Stimulated activated CD8-positive, alpha-beta memory T cell treated with anti-CD3 and anti-CD28 coated beads, Interleukin-2, amount 100 ng/mL, for 48 hours (primary cell): ENCODE measurements around the gene EIF2B4.

ENCODE experiments used
- DNase-seq, 2 donors: peaks; one replicate each; pipeline ENCODE4 v3.0.0-alpha.2; 2020; ENCODE audit warnings: low read depth in 2 of 2

Gene EIF2B4

DNA sequence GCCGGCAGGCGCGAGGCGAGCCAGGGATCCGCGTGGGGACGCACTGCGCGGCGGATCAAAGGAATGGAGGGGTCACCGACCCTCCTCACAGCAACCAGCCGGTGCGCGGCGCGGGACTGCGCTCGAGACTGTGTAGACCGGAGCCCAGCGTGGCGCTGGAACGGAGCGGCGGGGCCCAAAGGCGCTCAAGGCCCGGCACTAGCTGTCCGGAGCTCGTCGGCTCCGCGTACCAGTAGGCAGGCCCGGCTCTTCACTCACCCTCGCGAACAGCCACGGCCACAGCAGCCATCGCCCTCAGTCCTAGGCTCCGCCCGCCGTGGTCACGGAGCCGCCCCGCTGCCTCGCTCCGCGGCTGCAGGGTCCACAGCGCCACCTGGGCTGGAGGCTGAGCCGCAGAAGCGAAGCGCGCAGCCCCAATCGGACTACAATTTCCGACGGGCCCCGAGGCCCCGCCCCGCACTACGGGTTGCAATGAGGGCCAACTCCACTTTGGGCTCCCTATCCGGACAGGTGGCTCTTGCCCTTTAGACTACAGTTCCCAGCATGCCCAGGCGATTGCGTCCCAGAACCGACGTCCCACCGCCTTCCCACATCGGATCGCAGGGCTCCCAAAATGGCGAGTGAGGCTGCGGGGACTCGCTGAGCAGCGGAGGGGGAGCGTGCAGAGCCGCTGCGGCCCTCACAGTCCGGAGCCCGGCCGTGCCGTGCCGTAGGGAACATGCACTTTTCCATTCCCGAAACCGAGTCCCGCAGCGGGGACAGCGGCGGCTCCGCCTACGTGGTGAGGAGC, at the start of gene EIF2B4, which contains the start of gene SNX17:
Gene EIF2B4 (minus strand): TSS at position 313 of the 790 bp plus-strand sequence. CDS start 24 bp downstream, at position 289.
Gene SNX17 (plus strand): TSS at position 591 of the 790 bp plus-strand sequence. CDS start 128 bp downstream, at position 719.
- DNase-seq: peak; percentile 99

DNA sequence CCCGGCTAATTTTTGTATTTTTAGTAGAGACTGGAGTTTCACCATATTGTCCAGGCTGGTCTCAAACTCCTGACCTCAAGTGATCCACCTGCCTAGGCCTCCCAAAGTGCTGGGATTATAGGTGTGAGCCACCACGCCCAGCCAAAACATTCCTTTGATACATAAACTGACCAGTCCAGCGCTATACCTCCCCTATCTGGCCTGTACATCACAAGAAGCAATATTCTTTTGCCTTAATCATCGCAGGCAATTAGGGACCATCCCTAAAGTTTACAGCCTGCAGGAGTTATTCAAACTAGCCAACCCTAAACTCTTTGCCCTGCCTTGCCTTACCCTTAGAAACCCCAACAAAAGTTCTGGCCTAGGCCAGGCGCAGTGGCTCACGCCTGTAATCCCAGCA, 46.0 kb upstream of the EIF2B4 start:
- no peak for DNase-seq

DNA sequence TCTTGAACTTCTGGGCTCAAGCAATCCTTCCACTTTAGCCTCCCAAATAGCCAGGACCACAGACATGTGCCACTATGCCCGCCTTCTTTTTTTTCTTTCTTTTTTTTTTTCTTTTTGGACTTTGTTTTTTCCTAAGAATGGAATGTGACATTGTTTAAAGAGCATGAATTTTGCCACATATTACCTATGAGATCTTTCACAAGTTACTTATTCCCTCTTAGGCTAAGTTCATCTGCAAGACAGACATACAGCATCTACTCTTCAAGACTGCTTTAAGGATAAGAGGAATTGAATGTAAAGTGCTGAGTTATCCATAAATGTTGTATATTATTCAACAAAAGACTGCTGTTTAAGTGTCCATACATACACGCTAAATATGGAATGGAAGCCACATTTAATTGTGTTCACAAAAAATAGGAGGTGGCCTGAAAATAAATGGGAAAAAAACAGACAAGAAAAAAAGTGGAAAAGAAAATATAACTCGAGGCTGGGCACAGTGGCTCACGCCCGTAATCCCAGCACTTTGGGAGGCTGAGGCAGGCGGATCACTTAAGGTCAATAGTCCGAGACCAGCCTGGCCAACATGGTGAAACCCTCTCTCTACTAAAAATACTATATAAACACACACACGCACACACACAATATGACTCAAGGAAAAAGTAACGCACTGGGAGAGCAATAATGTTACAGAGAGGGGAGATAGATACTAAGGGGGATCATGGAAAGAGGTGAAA, 42.4 kb upstream of the EIF2B4 start:
- DNase-seq: no peak

DNA sequence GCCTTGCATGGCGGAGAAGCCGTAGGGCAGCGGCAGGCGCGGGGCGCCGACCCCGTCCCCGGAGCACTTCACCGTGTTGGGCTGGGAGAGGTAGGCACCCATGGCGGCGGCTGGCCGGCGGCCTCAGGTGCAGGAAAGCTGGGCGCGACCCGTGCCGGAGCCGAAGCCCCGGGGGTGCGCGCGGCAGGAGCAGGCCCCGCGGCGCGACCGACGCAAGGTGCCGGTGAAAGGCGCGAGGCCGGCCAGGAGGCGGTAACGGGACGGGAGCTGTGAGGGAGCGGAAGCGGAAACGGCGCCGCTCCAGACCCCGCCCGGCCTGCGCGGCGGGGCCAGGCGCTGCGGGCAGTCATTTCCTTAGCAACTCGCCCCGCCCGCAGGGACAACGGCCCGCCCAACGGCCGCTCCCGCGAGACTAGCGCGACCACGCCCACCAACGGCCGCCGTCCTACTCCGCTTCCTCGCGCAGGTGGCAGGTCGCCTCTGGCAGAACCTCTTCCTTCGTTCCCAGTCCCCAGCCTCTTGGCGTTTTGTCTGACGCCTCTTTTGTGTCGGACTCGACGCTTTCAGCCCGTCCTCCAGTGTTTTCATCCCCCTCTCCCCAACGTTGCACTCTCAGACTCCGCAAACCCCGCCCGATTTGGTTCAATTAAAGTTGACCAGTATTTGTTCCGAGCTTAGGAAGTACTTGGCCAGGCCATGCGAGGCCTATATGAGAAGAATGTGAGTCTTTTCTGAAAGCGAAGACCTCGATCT, 39.4 kb upstream of the EIF2B4 start, which contains the start of gene PPM1G:
Gene PPM1G (minus strand): TSS at position 271 of the 753 bp plus-strand sequence. CDS start 169 bp downstream, at position 102.
- peak; percentile 97 to 98 for DNase-seq

DNA sequence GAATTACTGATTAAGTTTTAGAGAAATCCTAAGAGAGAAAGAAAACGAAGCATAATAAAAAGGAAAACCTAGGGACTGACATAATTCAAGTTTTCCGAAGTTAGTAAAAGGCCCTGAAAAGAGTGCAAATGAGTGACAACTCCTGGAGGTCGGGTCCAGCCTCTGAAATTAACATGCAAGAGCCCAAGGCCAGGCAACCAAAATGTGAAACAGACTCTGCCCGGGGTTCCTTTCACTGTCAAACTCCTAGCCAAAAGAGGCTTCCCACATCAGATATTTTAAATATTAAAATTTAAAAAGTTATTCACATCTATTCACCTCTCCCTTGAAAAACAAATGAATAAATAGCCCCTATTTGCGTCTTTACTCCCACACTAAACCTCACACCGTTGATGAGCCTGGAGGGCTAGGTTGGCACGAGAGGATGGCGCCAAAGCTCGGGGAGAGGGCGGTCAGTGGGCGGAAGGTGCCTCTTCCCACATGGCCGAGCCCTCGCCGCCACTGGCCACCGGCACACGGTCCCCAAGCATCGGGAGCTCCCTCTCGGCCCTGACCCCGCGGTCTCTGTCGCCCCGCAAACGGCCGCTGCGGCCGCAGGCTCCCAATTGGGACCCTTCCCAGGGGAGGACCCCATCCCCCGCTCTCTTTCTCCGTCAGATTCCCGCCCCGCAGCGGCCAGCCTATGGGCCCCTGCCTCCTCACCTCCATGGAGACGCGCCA, 38.6 kb upstream of the EIF2B4 start:
- DNase-seq: peak in 1 of 2 donors; percentile 17

DNA sequence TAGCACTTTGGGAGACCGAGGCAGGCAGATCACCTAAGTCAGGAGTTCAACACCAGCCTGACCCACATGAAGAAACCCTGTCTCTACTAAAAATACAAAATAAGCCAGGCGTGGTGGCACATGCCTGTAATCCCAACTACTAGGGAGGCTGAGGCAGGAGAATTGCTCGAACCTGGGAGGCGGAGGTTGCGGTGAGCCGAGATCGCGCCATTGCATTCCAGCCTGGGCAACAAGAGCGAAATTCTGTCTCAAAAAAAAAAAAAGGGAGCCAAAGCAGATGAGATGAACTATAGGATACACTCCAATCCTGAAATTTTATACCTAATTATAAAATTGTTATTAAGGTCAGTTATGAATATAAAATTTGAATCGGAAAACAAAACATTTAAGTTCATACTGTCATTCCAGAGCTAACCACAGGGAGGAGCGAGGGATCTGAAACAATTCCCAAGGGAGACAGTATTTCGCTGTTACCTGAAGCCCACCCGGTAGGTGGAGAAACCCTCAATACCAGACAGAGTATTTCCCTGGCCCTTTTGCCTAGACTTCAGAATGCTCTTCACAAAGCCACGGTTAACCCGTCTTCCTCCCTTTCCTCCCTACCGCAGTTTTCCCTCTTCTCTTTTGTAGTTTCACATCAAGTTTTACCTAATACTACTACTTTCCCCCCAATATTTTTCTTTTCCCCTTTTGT, 37.8 kb upstream of the EIF2B4 start:
- DNase-seq: no peak

DNA sequence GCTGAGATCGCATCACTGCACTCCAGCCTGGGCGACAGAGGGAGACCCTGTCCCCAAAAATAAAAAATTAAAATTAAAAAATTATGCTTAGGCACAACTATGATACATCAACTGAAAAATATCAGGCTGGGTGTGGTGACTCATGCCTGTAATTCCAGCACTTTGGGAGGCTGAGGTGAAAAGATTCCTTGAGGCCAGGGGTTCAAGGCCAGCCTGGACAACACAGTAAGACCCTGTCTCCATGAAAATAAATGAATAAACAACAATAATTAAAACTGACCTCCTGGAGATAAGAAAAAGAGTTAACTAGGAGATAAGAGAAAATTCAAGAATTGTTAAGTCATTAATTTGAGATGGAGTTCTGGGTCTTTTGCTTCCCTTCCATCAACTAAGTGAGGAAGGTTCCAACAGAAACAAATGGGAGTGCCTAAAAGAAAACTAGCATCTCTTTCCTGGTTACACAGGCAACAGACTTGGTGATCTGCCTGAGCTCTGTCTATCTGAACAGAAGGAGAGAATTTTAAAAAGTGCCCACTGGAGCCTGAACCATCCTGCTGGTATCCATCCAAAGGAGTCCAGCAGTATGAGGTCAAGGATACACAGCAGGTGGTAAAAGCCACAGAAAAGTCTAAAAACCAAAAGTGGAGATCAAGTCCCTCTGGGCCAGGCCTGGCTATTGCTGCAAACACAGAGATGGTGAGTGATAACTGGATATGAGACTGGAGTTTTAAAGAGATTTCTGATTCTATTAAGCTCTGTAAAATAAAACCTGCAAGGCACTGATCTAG, 30.4 kb upstream of the EIF2B4 start:
- DNase-seq: no peak

DNA sequence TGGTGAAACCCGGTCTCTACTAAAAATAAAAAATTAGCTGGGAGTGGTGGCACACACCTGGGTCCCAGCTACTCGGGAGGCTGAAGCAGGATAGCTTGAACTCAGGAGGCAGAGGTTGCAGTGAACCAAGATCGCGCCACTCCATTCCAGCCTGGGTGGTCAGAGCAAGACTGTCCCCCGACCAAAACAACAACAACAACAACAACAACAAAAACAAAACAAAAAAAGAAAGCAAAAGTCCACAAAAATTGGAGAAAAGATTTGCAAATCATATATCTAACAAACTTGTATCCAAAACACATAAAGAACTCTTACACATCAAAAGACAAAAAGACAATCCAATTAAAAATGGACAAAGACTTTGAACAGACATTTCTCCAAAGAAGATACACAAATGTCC, 28.8 kb upstream of the EIF2B4 start:
- DNase-seq: no peak

DNA sequence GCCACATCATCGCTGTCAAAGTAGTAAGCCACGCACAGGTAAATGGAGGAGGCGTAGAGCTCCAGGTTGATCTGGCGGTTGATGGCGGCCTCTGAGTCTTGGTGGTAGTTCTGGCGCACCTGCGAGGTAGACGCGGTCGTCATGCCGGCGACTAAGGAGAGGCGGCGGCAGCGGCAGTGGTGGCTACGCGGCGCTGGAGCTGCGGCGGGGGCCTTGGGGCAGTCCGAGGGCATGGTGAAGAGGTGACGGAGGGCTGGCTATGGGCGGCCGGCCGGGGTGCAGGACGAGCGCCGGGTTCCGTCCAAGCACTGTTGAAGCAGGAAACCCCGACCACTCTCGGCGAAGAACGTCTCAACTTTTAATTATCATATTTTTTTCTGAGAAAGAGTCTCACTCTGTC, 23.1 kb upstream of the EIF2B4 start:
- no peak for DNase-seq

DNA sequence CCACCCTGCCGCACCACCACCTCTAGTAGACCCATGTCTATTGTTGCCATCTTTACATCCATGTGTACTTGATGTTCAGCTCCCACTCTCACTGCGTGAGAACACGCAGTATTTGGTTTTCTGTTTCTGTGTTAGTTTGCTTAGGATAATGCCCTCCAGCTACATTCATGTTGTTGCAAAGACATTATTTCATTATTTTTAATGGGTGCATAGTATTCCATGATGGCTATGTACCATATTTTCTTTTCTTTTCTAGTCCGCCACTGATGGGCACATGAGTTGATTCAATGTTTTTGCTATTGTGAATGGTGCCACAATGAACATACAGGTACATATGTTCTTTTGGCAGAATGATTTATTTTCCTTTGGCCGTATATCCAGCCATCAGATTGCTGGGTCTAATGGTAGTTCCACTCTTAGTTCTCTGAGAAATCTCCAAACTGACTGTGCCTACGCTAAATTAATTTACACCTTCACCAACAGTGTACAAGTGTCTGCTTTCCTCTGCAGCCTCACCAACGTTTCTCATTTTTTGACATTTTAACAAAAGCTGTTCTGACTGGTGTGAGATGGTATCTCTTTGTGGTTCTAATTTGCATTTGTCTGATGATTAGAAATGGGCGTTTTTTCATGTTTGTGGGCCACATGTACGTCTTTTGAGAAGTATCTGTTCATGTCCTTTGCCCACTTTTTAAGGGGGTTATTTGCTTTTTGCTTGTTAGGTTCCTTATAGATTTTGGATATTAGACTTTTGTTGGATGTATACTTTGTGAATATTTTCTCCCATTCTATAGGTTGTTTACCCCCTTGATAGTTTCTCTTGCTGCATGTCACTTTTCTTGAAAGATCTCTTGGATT, 20.9 kb upstream of the EIF2B4 start:
- DNase-seq: no peak

DNA sequence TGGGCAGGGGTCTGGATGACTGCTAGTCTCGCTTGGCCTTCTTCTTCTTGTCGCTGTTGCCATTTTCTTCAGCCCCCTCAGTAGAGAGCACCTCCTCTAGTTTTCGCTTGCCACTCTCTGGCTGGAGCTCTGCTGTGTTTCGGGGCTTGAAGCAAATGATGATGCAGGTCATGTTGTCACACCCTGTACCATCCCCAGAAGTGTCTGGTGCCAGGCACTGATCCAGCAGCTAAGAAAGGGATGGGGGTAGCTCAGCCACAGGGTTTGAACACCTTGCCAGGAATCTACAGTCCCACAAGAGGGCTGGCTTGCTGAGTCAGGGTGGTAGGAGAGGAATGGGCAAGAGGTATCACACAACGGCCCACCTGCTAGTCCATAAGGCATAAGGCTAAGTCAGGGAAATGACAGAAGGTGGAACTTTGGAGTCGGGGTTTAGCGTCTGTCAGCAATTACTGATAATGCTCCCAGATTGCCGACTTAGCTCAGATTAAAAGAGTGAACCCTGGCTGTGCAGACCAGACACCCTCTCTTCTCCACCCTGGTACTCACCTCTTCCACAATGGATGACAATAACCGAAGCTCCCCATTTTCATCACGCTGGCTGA, 11.5 kb upstream of the EIF2B4 start:
- DNase-seq: no peak

DNA sequence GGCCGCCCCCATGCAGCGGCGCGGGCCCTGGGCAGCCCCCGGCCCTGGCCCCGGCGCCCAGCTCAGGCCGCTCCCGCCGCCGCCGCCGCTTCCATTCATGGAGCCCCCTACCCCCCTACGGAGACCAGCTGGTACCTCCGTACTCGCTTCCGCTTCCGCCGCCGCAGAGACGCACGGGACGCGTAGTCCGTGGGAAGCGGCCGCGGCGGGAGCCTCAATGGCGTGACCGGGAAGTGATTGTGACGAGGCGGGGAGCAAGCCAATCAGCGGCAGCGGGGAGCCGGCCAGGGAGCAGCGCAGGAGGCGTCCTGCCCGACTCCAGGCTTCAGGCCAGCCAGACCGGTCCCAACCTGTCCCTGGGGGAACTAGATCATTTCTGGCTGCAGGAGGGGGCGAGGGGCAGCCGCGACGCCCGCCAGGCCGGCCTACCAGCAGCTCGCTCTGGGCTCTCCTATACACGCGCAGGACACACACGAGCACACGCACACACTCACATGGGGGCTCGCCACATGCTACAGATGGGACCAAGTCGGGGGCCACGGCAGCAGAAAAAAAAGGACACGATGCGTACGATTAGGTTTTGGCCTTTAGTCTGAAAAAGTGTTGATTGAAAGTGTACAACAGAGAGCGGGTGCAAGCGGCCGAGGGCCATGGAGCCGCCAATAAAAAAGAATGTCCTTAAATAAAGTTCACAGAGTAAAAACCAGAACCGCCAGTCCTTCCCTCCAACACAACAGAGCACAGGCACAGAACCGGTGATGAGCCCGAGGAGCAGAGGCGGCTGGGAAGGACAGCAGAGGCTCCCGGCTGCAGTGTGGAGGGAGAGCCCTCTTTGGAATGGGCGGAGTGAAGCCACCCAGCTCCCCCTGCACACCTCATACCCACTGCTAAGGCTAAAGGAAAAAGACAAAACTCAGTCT, 10.7 kb upstream of the EIF2B4 start, which contains the start of gene ZNF513:
Gene ZNF513 (minus strand): TSS at position 109 of the 920 bp plus-strand sequence. CDS start 208 bp downstream, outside the sequence.
- DNase-seq: peak; percentile 83 to 87

DNA sequence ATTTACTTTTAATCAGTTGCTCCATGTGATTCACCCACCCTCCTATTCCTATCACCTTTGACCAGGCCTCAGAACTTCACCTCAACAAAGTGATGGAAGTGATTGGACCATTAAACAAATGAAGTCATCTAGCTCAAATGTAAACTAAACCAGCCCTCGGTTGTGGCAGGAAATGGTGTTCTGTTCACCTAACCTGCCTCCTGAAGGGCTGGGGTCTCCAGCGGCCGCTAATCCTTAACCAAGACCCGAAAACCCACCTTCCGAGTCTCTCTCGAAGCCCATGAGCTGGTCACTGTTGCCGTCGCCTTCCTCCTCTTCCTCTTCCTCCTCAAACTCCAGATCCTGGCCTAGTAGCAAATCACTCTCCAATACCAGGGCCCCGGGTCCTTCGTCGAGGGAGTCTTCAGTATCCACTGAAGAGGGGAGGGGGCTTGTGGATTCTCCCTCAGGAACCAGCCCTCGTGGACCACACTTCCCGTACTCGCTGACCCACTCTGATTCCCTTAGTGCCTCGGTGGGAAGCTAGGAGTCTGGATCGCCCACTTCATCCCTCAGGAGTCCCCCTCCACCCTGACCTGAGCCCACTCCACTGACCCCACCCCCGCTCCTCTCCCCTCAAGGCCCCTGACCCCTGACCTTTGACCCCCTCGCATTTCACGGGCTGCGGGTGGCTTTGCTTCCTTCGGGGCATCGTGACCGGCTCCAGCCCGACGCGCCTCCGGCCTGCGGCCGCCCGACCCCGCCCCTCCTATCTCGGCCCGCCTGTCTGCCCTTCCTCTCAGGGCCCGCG, 9.9 kb upstream of the EIF2B4 start:
- DNase-seq: peak; percentile 21 to 32

DNA sequence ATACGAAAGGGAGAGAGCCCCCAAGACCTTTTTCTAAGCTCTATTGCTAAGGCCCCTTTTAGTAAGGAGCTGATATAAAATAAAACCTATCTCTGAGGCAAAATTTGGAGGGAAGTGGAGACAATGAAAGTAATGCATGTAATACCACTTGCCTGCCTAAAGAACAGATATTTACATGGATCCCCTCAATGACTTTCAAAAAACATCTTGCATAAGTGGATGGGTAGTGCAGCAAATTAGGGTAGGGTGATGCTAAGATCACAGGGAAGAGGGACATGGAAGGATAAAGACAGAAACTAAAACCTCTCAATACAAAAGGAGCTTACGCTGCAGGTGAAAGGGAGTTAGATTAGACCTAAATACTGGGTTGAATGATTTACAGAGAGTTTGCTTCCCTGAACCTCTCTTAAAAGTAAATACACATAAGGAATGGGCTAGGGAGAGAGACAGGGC, 9.3 kb upstream of the EIF2B4 start:
- no peak for DNase-seq

DNA sequence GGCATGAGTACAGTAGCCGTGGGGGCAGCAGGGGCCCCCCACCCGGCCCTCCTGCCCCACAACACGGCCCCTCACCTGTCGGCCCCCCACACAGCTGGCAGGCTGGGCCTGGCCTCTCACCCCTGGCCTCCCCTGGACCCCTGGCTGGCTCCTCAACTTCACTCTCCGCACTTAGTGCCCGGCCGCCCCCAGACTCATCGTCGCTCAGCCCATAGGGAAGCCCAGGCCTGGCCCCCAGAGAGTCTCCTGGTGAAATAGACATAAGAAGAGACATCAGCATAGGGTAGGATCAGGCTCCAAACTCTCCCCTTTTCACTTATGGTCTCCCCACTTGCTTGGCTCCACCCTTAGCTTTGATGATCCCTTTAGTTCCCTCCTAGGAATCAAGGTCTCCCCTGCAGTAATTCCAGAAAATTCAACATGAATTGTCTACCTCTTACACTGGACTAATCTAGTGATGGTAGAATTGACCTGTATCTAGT, 8.7 kb upstream of the EIF2B4 start:
- DNase-seq: no peak

DNA sequence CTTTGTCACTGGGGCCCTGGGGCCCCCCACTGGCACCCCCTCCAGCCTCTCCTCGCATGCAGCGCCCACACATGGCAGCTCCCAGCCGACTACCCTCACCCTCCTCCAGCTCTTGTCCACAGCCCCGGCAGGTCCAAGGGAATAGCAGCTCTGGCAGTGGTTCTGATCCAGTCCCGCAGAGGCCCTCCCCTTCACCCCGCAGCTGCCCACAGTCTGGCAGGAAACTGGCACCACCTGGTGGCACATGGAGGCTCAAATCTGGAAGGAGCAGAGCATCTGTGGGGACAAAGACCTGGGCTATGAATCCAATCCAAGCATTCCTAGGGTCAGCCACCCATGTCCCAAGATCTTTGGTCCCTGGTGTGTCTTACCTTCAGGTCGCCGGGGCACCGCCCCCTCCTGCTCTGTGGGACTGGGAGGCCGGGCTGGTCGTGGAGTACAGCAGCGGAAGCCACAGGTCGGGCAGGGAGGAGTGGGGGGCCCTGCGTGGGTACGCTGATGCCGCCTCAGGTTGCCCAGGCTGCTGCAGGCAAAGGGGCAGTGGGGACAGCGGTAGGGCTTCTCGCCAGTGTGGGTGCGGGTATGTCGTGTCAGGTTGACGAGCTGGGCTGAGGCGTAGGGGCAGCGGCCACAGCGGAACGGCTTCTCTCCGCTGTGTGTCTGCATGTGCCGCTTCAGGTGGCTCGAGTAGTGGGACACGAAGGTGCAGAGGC, 8.1 kb upstream of the EIF2B4 start:
- no peak for DNase-seq
